ENCODE data around the gene ZBTB17.

The ZBTB17 gene

GRCh38 chr1:15935056-15935950, 40.6 kb downstream of the ZBTB17 start:
- TF ChIP-seq SIN3A (IDR thresholded peaks at IDR 0.05; ENCODE audit: borderline replicate concordance, insufficient read depth, low read length) (no peak), POLR2AphosphoS5 (IDR thresholded peaks at IDR 0.05; ENCODE audit: low read depth, low read length) (no peak), FOXP2 (optimal IDR thresholded peaks at IDR 0.05; ENCODE audit: borderline replicate concordance, extremely low read depth, extremely low read length, insufficient read depth) (no peak), TAF1 (IDR thresholded peaks at IDR 0.05; ENCODE audit: borderline replicate concordance, insufficient read depth, low read length) (no peak)
- TF ChIP-seq, protein P1, sequence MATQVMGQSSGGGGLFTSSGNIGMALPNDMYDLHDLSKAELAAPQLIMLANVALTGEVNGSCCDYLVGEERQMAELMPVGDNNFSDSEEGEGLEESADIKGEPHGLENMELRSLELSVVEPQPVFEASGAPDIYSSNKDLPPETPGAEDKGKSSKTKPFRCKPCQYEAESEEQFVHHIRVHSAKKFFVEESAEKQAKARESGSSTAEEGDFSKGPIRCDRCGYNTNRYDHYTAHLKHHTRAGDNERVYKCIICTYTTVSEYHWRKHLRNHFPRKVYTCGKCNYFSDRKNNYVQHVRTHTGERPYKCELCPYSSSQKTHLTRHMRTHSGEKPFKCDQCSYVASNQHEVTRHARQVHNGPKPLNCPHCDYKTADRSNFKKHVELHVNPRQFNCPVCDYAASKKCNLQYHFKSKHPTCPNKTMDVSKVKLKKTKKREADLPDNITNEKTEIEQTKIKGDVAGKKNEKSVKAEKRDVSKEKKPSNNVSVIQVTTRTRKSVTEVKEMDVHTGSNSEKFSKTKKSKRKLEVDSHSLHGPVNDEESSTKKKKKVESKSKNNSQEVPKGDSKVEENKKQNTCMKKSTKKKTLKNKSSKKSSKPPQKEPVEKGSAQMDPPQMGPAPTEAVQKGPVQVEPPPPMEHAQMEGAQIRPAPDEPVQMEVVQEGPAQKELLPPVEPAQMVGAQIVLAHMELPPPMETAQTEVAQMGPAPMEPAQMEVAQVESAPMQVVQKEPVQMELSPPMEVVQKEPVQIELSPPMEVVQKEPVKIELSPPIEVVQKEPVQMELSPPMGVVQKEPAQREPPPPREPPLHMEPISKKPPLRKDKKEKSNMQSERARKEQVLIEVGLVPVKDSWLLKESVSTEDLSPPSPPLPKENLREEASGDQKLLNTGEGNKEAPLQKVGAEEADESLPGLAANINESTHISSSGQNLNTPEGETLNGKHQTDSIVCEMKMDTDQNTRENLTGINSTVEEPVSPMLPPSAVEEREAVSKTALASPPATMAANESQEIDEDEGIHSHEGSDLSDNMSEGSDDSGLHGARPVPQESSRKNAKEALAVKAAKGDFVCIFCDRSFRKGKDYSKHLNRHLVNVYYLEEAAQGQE (IDR thresholded peaks at IDR 0.05; ENCODE audit: insufficient read depth in 1 of 2, low read depth in 2 of 2, low read length in 2 of 2): no peak

DNA sequence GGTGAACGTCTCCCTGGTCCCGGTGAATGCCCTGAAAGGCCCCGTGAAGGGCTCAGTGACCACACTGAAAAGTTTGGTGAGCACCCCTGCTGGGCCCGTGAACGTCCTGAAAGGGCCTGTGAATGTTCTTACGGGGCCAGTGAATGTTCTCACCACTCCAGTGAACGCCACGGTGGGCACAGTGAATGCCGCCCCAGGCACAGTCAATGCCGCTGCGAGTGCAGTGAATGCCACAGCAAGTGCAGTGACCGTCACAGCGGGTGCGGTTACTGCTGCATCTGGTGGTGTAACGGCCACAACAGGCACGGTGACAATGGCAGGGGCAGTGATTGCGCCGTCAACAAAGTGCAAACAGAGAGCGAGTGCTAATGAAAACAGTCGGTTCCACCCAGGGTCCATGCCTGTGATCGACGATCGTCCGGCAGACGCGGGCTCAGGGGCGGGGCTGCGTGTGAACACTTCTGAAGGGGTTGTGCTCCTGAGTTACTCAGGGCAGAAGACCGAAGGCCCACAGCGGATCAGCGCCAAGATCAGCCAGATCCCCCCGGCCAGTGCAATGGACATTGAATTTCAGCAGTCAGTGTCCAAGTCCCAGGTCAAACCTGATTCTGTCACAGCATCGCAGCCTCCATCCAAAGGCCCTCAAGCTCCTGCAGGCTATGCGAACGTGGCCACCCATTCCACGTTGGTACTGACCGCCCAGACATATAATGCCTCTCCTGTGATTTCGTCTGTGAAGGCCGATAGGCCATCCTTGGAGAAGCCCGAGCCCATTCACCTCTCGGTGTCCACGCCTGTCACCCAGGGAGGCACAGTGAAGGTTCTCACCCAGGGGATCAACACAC, 41.5 kb downstream of the ZBTB17 start:
- TF ChIP-seq POLR2AphosphoS5 (IDR thresholded peaks at IDR 0.05; ENCODE audit: low read depth, low read length) (no peak), TAF1 (IDR thresholded peaks at IDR 0.05; ENCODE audit: borderline replicate concordance, insufficient read depth, low read length) (no peak), SIN3A (IDR thresholded peaks at IDR 0.05; ENCODE audit: borderline replicate concordance, insufficient read depth, low read length) (no peak), FOXP2 (optimal IDR thresholded peaks at IDR 0.05; ENCODE audit: borderline replicate concordance, extremely low read depth, extremely low read length, insufficient read depth) (no peak)
- TF ChIP-seq, protein P1 (IDR thresholded peaks at IDR 0.05; ENCODE audit: insufficient read depth in 1 of 2, low read depth in 2 of 2, low read length in 2 of 2): no peak

- no peak for TF ChIP-seq POLR2AphosphoS5 (IDR thresholded peaks at IDR 0.05; ENCODE audit: low read depth, low read length)
- no peak for TF ChIP-seq FOXP2 (optimal IDR thresholded peaks at IDR 0.05; ENCODE audit: borderline replicate concordance, extremely low read depth, extremely low read length, insufficient read depth)
- TF ChIP-seq TAF1 (IDR thresholded peaks at IDR 0.05; ENCODE audit: borderline replicate concordance, insufficient read depth, low read length): no peak
- TF ChIP-seq SIN3A (IDR thresholded peaks at IDR 0.05; ENCODE audit: borderline replicate concordance, insufficient read depth, low read length): no peak
- TF ChIP-seq, protein P1 (IDR thresholded peaks at IDR 0.05; ENCODE audit: insufficient read depth in 1 of 2, low read depth in 2 of 2, low read length in 2 of 2): no peak
Observed at GRCh38 chr1:15933684-15934083, 42.2 kb downstream of the ZBTB17 start.

- TF ChIP-seq POLR2AphosphoS5 (IDR thresholded peaks at IDR 0.05; ENCODE audit: low read depth, low read length) (no peak), TAF1 (IDR thresholded peaks at IDR 0.05; ENCODE audit: borderline replicate concordance, insufficient read depth, low read length) (no peak), SIN3A (IDR thresholded peaks at IDR 0.05; ENCODE audit: borderline replicate concordance, insufficient read depth, low read length) (no peak), FOXP2 (optimal IDR thresholded peaks at IDR 0.05; ENCODE audit: borderline replicate concordance, extremely low read depth, extremely low read length, insufficient read depth) (no peak)
- TF ChIP-seq, protein P1 (IDR thresholded peaks at IDR 0.05; ENCODE audit: insufficient read depth in 1 of 2, low read depth in 2 of 2, low read length in 2 of 2): no peak
Observed at GRCh38 chr1:15932612-15933011, 43.3 kb downstream of the ZBTB17 start.

All from PFSK-1 (cell line).